ENCODE data around the gene TLL1.

GRCh38 chr4:166034965-166035364 lies 161.9 kb downstream of the TLL1 start:
- TF ChIP-seq CTCF (IDR thresholded peaks at IDR 0.05; ENCODE audit: low read depth, low read length) (no peak), MAX (IDR thresholded peaks at IDR 0.05; ENCODE audit: low read depth, low read length) (no peak), POLR2A (IDR thresholded peaks at IDR 0.05; ENCODE audit: extremely low read depth, insufficient read length) (no peak), MYC (IDR thresholded peaks at IDR 0.05; ENCODE audit: low read depth, low read length) (no peak)
